IMR-90 (cell line): ENCODE results near the gene KLK12. TPM values are rescaled to one million over a fixed set of nuclear protein-coding genes. Genes with fewer than 3 reads are reported as not detected.

Source experiments
- ATAC-seq: fragments of 200-7000 bp; cut with Tn5 transposase; 2 replicates; pipeline ENCODE4 v1.9.1; 2020; ENCODE audit warnings: low read depth, mild to moderate bottlenecking, moderate library complexity
- BruUV-seq: library from RNA; stranded (reverse); fragments of 400-500 nt; replicated peaks from 2 replicates; lab custom pipeline; 2021; lab: Mats Ljungman, UMichigan
- CTCF ChIA-PET: fragments of 300-600 bp; formaldehyde crosslinking; extraction: SDS; loops from one replicate; lab custom pipeline; 2021; ENCODE audit warnings: antibody characterized with exemption; lab: Yijun Ruan, JAX
- POLR2A ChIA-PET: fragments of 300-600 bp; sonication (Branson Sonifier 250); formaldehyde crosslinking; loops from one replicate; lab custom pipeline; 2022; ENCODE audit warnings: antibody characterized with exemption; ENCODE audit not compliant: unreplicated experiment; lab: Charles Lee
- DNase-seq: peaks from one replicate; pipeline ENCODE4 v3.0.0; 2013
- H2AFZ ChIP-seq: replicated peaks from 2 replicates; pipeline ENCODE3; 2013; ENCODE audit warnings: low read length, mild to moderate bottlenecking; ENCODE audit not compliant: poor library complexity
- H2AK5ac ChIP-seq: 2 replicates; pipeline ENCODE4 v1.6.1; 2013; ENCODE audit warnings: low read depth, low read length, inconsistent platforms
- H2AK9ac ChIP-seq: replicated peaks from 2 replicates; pipeline ENCODE3; 2013; ENCODE audit warnings: mild to moderate bottlenecking, low read depth, low read length, moderate library complexity; ENCODE audit not compliant: poor library complexity
- H2BK120ac ChIP-seq: 2 replicates; pipeline ENCODE4 v1.6.1; 2013; ENCODE audit warnings: low read depth, low read length, inconsistent platforms
- H2BK15ac ChIP-seq: 3 replicates; pipeline ENCODE4 v1.6.1; 2013; ENCODE audit warnings: low read depth, low read length, inconsistent platforms
- H2BK20ac ChIP-seq: 2 replicates; pipeline ENCODE4 v1.6.1; 2013; ENCODE audit warnings: low read depth, mild to moderate bottlenecking, inconsistent platforms, low read length, moderate library complexity
- H2BK5ac ChIP-seq: 2 replicates; pipeline ENCODE4 v1.6.1; 2013; ENCODE audit warnings: mild to moderate bottlenecking, low read depth, low read length, inconsistent platforms; ENCODE audit not compliant: poor library complexity, severe bottlenecking
- H3K14ac ChIP-seq: replicated peaks from 2 replicates; pipeline ENCODE4 v1.6.1; 2013; ENCODE audit warnings: low read depth, low read length, inconsistent platforms
- H3K18ac ChIP-seq: 2 replicates; pipeline ENCODE4 v1.6.1; 2013; ENCODE audit warnings: low read depth, low read length, control low read depth
- H3K23ac ChIP-seq: 2 replicates; pipeline ENCODE4 v1.6.1; 2013; ENCODE audit warnings: low read depth, low read length, inconsistent platforms
- H3K27ac ChIP-seq: 2 replicates; pipeline ENCODE4 v1.5.1; 2013; ENCODE audit warnings: mild to moderate bottlenecking, control low read depth, low read length; ENCODE audit not compliant: insufficient read depth
- H3K27me3 ChIP-seq: 2 replicates; pipeline ENCODE4 v1.6.1; 2013; ENCODE audit warnings: low read length; ENCODE audit not compliant: control insufficient read depth, insufficient read depth
- H3K36me3 ChIP-seq: 2 replicates; pipeline ENCODE4 v1.6.1; 2013; ENCODE audit warnings: low read length, mixed read lengths; ENCODE audit not compliant: control insufficient read depth, insufficient read depth
- H3K4ac ChIP-seq: 2 replicates; pipeline ENCODE4 v1.6.1; 2013; ENCODE audit warnings: low read depth, low read length, inconsistent platforms
- H3K4me1 ChIP-seq: 2 replicates; pipeline ENCODE4 v1.6.1; 2013; ENCODE audit warnings: low read length, mixed read lengths; ENCODE audit not compliant: control insufficient read depth, insufficient read depth
- H3K4me2 ChIP-seq: 2 replicates; pipeline ENCODE4 v1.6.1; 2013; ENCODE audit warnings: low read depth, mild to moderate bottlenecking, control low read depth, low read length, moderate library complexity
- H3K4me3 ChIP-seq: 2 replicates; pipeline ENCODE4 v1.5.1; 2013; ENCODE audit warnings: low read depth, mild to moderate bottlenecking, control low read depth, low read length, moderate library complexity; ENCODE audit not compliant: insufficient read depth
- H3K56ac ChIP-seq: 2 replicates; pipeline ENCODE4 v1.6.1; 2013; ENCODE audit warnings: low read length, inconsistent platforms; ENCODE audit not compliant: insufficient read depth; ENCODE audit errors: extremely low read depth
- H3K79me1 ChIP-seq, 2 experiments: 2 replicates each; pipeline ENCODE4 v1.6.1; 2013; ENCODE audit warnings: low read length in 2 of 2, inconsistent platforms in 1 of 2, low read depth in 1 of 2
- H3K9ac ChIP-seq: 2 replicates; pipeline ENCODE4 v1.6.1; 2013; ENCODE audit warnings: low read depth, low read length, control low read depth
- H3K9me1 ChIP-seq: 2 replicates; pipeline ENCODE4 v1.6.1; 2013; ENCODE audit warnings: low read length, inconsistent platforms; ENCODE audit not compliant: insufficient read depth
- H3K9me3 ChIP-seq: 2 replicates; pipeline ENCODE4 v1.6.1; 2013; ENCODE audit warnings: low read length; ENCODE audit not compliant: control insufficient read depth, insufficient read depth
- H4K20me1 ChIP-seq: 2 replicates; pipeline ENCODE4 v1.6.1; 2013; ENCODE audit warnings: low read length, inconsistent platforms; ENCODE audit not compliant: insufficient read depth
- H4K5ac ChIP-seq: 2 replicates; pipeline ENCODE4 v1.6.1; 2013; ENCODE audit warnings: mild to moderate bottlenecking, low read depth, low read length, control low read depth
- H4K8ac ChIP-seq, 2 experiments: 2 replicates each; pipeline ENCODE4 v1.6.1; 2013; ENCODE audit warnings: low read depth in 2 of 2, low read length in 2 of 2, control low read depth in 1 of 2, inconsistent platforms in 1 of 2
- H4K91ac ChIP-seq: 2 replicates; pipeline ENCODE4 v1.6.1; 2013; ENCODE audit warnings: low read depth, low read length, inconsistent platforms; ENCODE audit not compliant: insufficient read depth
- BHLHE40 ChIP-seq: fragments of 150-350 bp; IDR thresholded peaks from 2 replicates; pipeline ENCODE4 v1.6.1; 2016; ENCODE audit warnings: mild to moderate bottlenecking, low read depth, low read length
- CEBPB ChIP-seq: IDR thresholded peaks from 2 replicates; pipeline ENCODE4 v1.6.1; 2012; ENCODE audit warnings: low read depth, low read length, improper control_type of control experiment
- CHD1 ChIP-seq: IDR thresholded peaks from 2 replicates; pipeline ENCODE4 v1.6.1; 2012; ENCODE audit warnings: low read depth, low read length, improper control_type of control experiment
- MAZ ChIP-seq: IDR thresholded peaks from 2 replicates; pipeline ENCODE4 v1.6.1; 2012; ENCODE audit warnings: low read depth, mild to moderate bottlenecking, low read length, improper control_type of control experiment, moderate library complexity, borderline replicate concordance
- RCOR1 ChIP-seq: IDR thresholded peaks from 2 replicates; pipeline ENCODE4 v1.6.1; 2012; ENCODE audit warnings: mild to moderate bottlenecking, low read length, improper control_type of control experiment; ENCODE audit not compliant: insufficient replicate concordance
- SMC3 ChIP-seq: fragments of 150-350 bp; IDR thresholded peaks from 2 replicates; pipeline ENCODE4 v1.6.1; 2016; ENCODE audit warnings: low read depth, mild to moderate bottlenecking, antibody characterized with exemption, low read length, moderate library complexity
- WGBS, 2 experiments: methylation state at CpG; one replicate each; pipeline versions ENCODE4 v1.1.5 to v1.1.7; 2013; ENCODE audit warnings: missing lambda C conversion rate in 2 of 2; ENCODE audit not compliant: insufficient read length in 1 of 2; ENCODE audit errors: extremely low coverage in 2 of 2; 5-methylcytosine and 5-hydroxymethylcytosine counted together
- dilution Hi-C: fragments of 300-500 bp; cut with HindIII; formaldehyde crosslinking; loops from one replicate; pipeline ENCODE4 v1.14.3; 2018; ENCODE audit warnings: low sequenced_read_pairs; ENCODE audit not compliant: unreplicated experiment
- in situ Hi-C: fragments of 300-500 bp; cut with MboI; formaldehyde crosslinking; loops from 3 replicates; pipeline ENCODE4 v1.14.3; 2019; ENCODE audit warnings: low sequenced_read_pairs, inconsistent platforms, mixed read lengths
- intact Hi-C: fragments of 100-400 bp; cut with micrococcal nuclease; formaldehyde crosslinking; loops from 2 replicates; pipeline ENCODE4 v1.10.0; 2022
- polyA plus RNA-seq, 3 experiments: library from polyadenylated mRNA; depleted of rRNA; stranded (reverse); fragments of >200 nt; gene quantifications; 2 replicates each; pipeline ENCODE4 v1.2.3, GENCODE V29; 2012; ENCODE audit warnings: low replicate concordance in 1 of 3
- total RNA-seq: library from RNA; depleted of rRNA; stranded (reverse); fragments of >200 nt; gene quantifications from 2 replicates; pipeline ENCODE4 v1.2.3, GENCODE V29; 2012
- TF ChIP-seq, protein P1 (sequence below): fragments of 150-350 bp; IDR thresholded peaks from 2 replicates; pipeline ENCODE4 v1.6.1; 2016; ENCODE audit warnings: low read depth, mild to moderate bottlenecking, low read length, moderate library complexity, borderline replicate concordance

KLK12 gene
- total and polyA plus RNA-seq, 2 of the 4 experiments (the other 2 are of a cell fraction): not detected

- H2AK9ac ChIP-seq: no peak overlapping the region
- H2AK5ac ChIP-seq: no peak overlapping the region
- H2BK5ac ChIP-seq: no peak overlapping the region
- peaks cover 19% of the 10 kb centered on the region for H3K27me3 ChIP-seq
- H2BK120ac ChIP-seq: no peak overlapping the region
- ChIA-PET CTCF (no interaction called here), POLR2A (no interaction called here)
- WGBS, 2 experiments: 84% methylated on average over 7 of the region's 19 CpGs; no CpG with 5 or more reads in 1 of the 2 experiments
- H4K8ac ChIP-seq: no peak overlapping the region
- intact Hi-C loops: loop anchor here (10.0 kb wide), 1 partner anchor 661 kb away; no protein-coding TSS in a partner anchor
- H3K9me1 ChIP-seq: no peaks in the 10 kb centered on the region
- no peak overlapping the region for H3K27ac ChIP-seq
- BruUV-seq: no TSS peak
- H3K4ac ChIP-seq: no peak overlapping the region
- no peak overlapping the region for H2AFZ ChIP-seq
- TF ChIP-seq CEBPB (no peak), SMC3 (no peak), CHD1 (no peak), RCOR1 (no peak), MAZ (no peak), BHLHE40 (no peak)
- TF ChIP-seq, protein P1, sequence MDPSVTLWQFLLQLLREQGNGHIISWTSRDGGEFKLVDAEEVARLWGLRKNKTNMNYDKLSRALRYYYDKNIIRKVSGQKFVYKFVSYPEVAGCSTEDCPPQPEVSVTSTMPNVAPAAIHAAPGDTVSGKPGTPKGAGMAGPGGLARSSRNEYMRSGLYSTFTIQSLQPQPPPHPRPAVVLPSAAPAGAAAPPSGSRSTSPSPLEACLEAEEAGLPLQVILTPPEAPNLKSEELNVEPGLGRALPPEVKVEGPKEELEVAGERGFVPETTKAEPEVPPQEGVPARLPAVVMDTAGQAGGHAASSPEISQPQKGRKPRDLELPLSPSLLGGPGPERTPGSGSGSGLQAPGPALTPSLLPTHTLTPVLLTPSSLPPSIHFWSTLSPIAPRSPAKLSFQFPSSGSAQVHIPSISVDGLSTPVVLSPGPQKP: no peak
- no peak overlapping the region for H3K9ac ChIP-seq
- no peak overlapping the region for H4K5ac ChIP-seq
- dilution Hi-C loops: no loop called here
- H2BK15ac ChIP-seq: no peak overlapping the region
- DNase-seq: no peak
- no peak overlapping the region for H3K56ac ChIP-seq
- no peaks in the 10 kb centered on the region for H3K4me1 ChIP-seq
- no peaks in the 10 kb centered on the region for H4K20me1 ChIP-seq
- no peak overlapping the region for H3K23ac ChIP-seq
- H4K91ac ChIP-seq: no peak overlapping the region
- no peaks in the 10 kb centered on the region for H3K36me3 ChIP-seq
- no peaks in the 10 kb centered on the region for H3K79me1 ChIP-seq
- H3K18ac ChIP-seq: no peak overlapping the region
- H2BK20ac ChIP-seq: no peak overlapping the region
- no peaks in the 10 kb centered on the region; the same call in 1 of the 2 replicates for H3K9me3 ChIP-seq
- H3K4me2 ChIP-seq: no peak overlapping the region
- no peak overlapping the region for H3K14ac ChIP-seq
- in situ Hi-C loops: no loop called here
- no peak overlapping the region for H3K4me3 ChIP-seq
- ATAC-seq: no peak
Measured at GRCh38 chr19:51015691-51016267, 19.0 kb downstream of the KLK12 start.
